IMR-90 (cell line): ENCODE results near the gene AKAP7. TPM values are rescaled to one million over a fixed set of nuclear protein-coding genes. Genes with fewer than 3 reads are reported as not detected.

Experiments
- ATAC-seq: fragments of 200-7000 bp; cut with Tn5 transposase; 2 replicates; pipeline ENCODE4 v1.9.1; 2020; ENCODE audit warnings: low read depth, mild to moderate bottlenecking, moderate library complexity
- BruUV-seq: library from RNA; stranded (reverse); fragments of 400-500 nt; replicated peaks from 2 replicates; lab custom pipeline; 2021; lab: Mats Ljungman, UMichigan
- CTCF ChIA-PET: fragments of 300-600 bp; formaldehyde crosslinking; extraction: SDS; loops from one replicate; lab custom pipeline; 2021; ENCODE audit warnings: antibody characterized with exemption; lab: Yijun Ruan, JAX
- POLR2A ChIA-PET: fragments of 300-600 bp; sonication (Branson Sonifier 250); formaldehyde crosslinking; loops from one replicate; lab custom pipeline; 2022; ENCODE audit warnings: antibody characterized with exemption; ENCODE audit not compliant: unreplicated experiment; lab: Charles Lee
- DNase-seq: peaks from one replicate; pipeline ENCODE4 v3.0.0; 2013
- H2AFZ ChIP-seq: replicated peaks from 2 replicates; pipeline ENCODE3; 2013; ENCODE audit warnings: low read length, mild to moderate bottlenecking; ENCODE audit not compliant: poor library complexity
- H2AK5ac ChIP-seq: 2 replicates; pipeline ENCODE4 v1.6.1; 2013; ENCODE audit warnings: low read depth, low read length, inconsistent platforms
- H2AK9ac ChIP-seq: replicated peaks from 2 replicates; pipeline ENCODE3; 2013; ENCODE audit warnings: mild to moderate bottlenecking, low read depth, low read length, moderate library complexity; ENCODE audit not compliant: poor library complexity
- H2BK120ac ChIP-seq: 2 replicates; pipeline ENCODE4 v1.6.1; 2013; ENCODE audit warnings: low read depth, low read length, inconsistent platforms
- H2BK15ac ChIP-seq: 3 replicates; pipeline ENCODE4 v1.6.1; 2013; ENCODE audit warnings: low read depth, low read length, inconsistent platforms
- H2BK20ac ChIP-seq: 2 replicates; pipeline ENCODE4 v1.6.1; 2013; ENCODE audit warnings: low read depth, mild to moderate bottlenecking, inconsistent platforms, low read length, moderate library complexity
- H2BK5ac ChIP-seq: 2 replicates; pipeline ENCODE4 v1.6.1; 2013; ENCODE audit warnings: mild to moderate bottlenecking, low read depth, low read length, inconsistent platforms; ENCODE audit not compliant: poor library complexity, severe bottlenecking
- H3K14ac ChIP-seq: replicated peaks from 2 replicates; pipeline ENCODE4 v1.6.1; 2013; ENCODE audit warnings: low read depth, low read length, inconsistent platforms
- H3K18ac ChIP-seq: 2 replicates; pipeline ENCODE4 v1.6.1; 2013; ENCODE audit warnings: low read depth, low read length, control low read depth
- H3K23ac ChIP-seq: 2 replicates; pipeline ENCODE4 v1.6.1; 2013; ENCODE audit warnings: low read depth, low read length, inconsistent platforms
- H3K27ac ChIP-seq: 2 replicates; pipeline ENCODE4 v1.5.1; 2013; ENCODE audit warnings: mild to moderate bottlenecking, control low read depth, low read length; ENCODE audit not compliant: insufficient read depth
- H3K27me3 ChIP-seq: 2 replicates; pipeline ENCODE4 v1.6.1; 2013; ENCODE audit warnings: low read length; ENCODE audit not compliant: control insufficient read depth, insufficient read depth
- H3K36me3 ChIP-seq: 2 replicates; pipeline ENCODE4 v1.6.1; 2013; ENCODE audit warnings: low read length, mixed read lengths; ENCODE audit not compliant: control insufficient read depth, insufficient read depth
- H3K4ac ChIP-seq: 2 replicates; pipeline ENCODE4 v1.6.1; 2013; ENCODE audit warnings: low read depth, low read length, inconsistent platforms
- H3K4me1 ChIP-seq: 2 replicates; pipeline ENCODE4 v1.6.1; 2013; ENCODE audit warnings: low read length, mixed read lengths; ENCODE audit not compliant: control insufficient read depth, insufficient read depth
- H3K4me2 ChIP-seq: 2 replicates; pipeline ENCODE4 v1.6.1; 2013; ENCODE audit warnings: low read depth, mild to moderate bottlenecking, control low read depth, low read length, moderate library complexity
- H3K4me3 ChIP-seq: 2 replicates; pipeline ENCODE4 v1.5.1; 2013; ENCODE audit warnings: low read depth, mild to moderate bottlenecking, control low read depth, low read length, moderate library complexity; ENCODE audit not compliant: insufficient read depth
- H3K56ac ChIP-seq: 2 replicates; pipeline ENCODE4 v1.6.1; 2013; ENCODE audit warnings: low read length, inconsistent platforms; ENCODE audit not compliant: insufficient read depth; ENCODE audit errors: extremely low read depth
- H3K79me1 ChIP-seq, 2 experiments: 2 replicates each; pipeline ENCODE4 v1.6.1; 2013; ENCODE audit warnings: low read length in 2 of 2, inconsistent platforms in 1 of 2, low read depth in 1 of 2
- H3K9ac ChIP-seq: 2 replicates; pipeline ENCODE4 v1.6.1; 2013; ENCODE audit warnings: low read depth, low read length, control low read depth
- H3K9me1 ChIP-seq: 2 replicates; pipeline ENCODE4 v1.6.1; 2013; ENCODE audit warnings: low read length, inconsistent platforms; ENCODE audit not compliant: insufficient read depth
- H3K9me3 ChIP-seq: 2 replicates; pipeline ENCODE4 v1.6.1; 2013; ENCODE audit warnings: low read length; ENCODE audit not compliant: control insufficient read depth, insufficient read depth
- H4K20me1 ChIP-seq: 2 replicates; pipeline ENCODE4 v1.6.1; 2013; ENCODE audit warnings: low read length, inconsistent platforms; ENCODE audit not compliant: insufficient read depth
- H4K5ac ChIP-seq: 2 replicates; pipeline ENCODE4 v1.6.1; 2013; ENCODE audit warnings: mild to moderate bottlenecking, low read depth, low read length, control low read depth
- H4K8ac ChIP-seq, 2 experiments: 2 replicates each; pipeline ENCODE4 v1.6.1; 2013; ENCODE audit warnings: low read depth in 2 of 2, low read length in 2 of 2, control low read depth in 1 of 2, inconsistent platforms in 1 of 2
- H4K91ac ChIP-seq: 2 replicates; pipeline ENCODE4 v1.6.1; 2013; ENCODE audit warnings: low read depth, low read length, inconsistent platforms; ENCODE audit not compliant: insufficient read depth
- CEBPB ChIP-seq: IDR thresholded peaks from 2 replicates; pipeline ENCODE4 v1.6.1; 2012; ENCODE audit warnings: low read depth, low read length, improper control_type of control experiment
- CHD1 ChIP-seq: IDR thresholded peaks from 2 replicates; pipeline ENCODE4 v1.6.1; 2012; ENCODE audit warnings: low read depth, low read length, improper control_type of control experiment
- SMC3 ChIP-seq: fragments of 150-350 bp; IDR thresholded peaks from 2 replicates; pipeline ENCODE4 v1.6.1; 2016; ENCODE audit warnings: low read depth, mild to moderate bottlenecking, antibody characterized with exemption, low read length, moderate library complexity
- WGBS, 2 experiments: methylation state at CpG; one replicate each; pipeline versions ENCODE4 v1.1.5 to v1.1.7; 2013; ENCODE audit warnings: missing lambda C conversion rate in 2 of 2; ENCODE audit not compliant: insufficient read length in 1 of 2; ENCODE audit errors: extremely low coverage in 2 of 2; 5-methylcytosine and 5-hydroxymethylcytosine counted together
- dilution Hi-C: fragments of 300-500 bp; cut with HindIII; formaldehyde crosslinking; loops from one replicate; pipeline ENCODE4 v1.14.3; 2018; ENCODE audit warnings: low sequenced_read_pairs; ENCODE audit not compliant: unreplicated experiment
- in situ Hi-C: fragments of 300-500 bp; cut with MboI; formaldehyde crosslinking; loops from 3 replicates; pipeline ENCODE4 v1.14.3; 2019; ENCODE audit warnings: low sequenced_read_pairs, inconsistent platforms, mixed read lengths
- intact Hi-C: fragments of 100-400 bp; cut with micrococcal nuclease; formaldehyde crosslinking; loops from 2 replicates; pipeline ENCODE4 v1.10.0; 2022
- polyA plus RNA-seq, 3 experiments: library from polyadenylated mRNA; depleted of rRNA; stranded (reverse); fragments of >200 nt; gene quantifications; 2 replicates each; pipeline ENCODE4 v1.2.3, GENCODE V29; 2012; ENCODE audit warnings: low replicate concordance in 1 of 3
- total RNA-seq: library from RNA; depleted of rRNA; stranded (reverse); fragments of >200 nt; gene quantifications from 2 replicates; pipeline ENCODE4 v1.2.3, GENCODE V29; 2012

The AKAP7 gene
- total and polyA plus RNA-seq, 2 of the 4 experiments (the other 2 are of a cell fraction), result 0.54 to 1.1 TPM

GRCh38 chr6:131122007-131122406, 13.3 kb upstream of the AKAP7 start:
- Histone ChIP-seq H2BK120ac (no peak overlapping the region), H4K91ac (no peak overlapping the region), H2BK20ac (no peak overlapping the region), H3K27me3 (no peaks in the 10 kb centered on the region), H3K9me1 (peaks cover 4% of the 10 kb centered on the region; the same call in 1 of the 2 replicates), H3K14ac (no peak overlapping the region), H2BK15ac (no peak overlapping the region), H4K5ac (no peak overlapping the region), H2AFZ (no peak overlapping the region), H2AK9ac (no peak overlapping the region), H3K36me3 (no peaks in the 10 kb centered on the region), H4K8ac (no peak overlapping the region), H3K23ac (no peak overlapping the region), H4K20me1 (no peaks in the 10 kb centered on the region), H3K4ac (no peak overlapping the region), H3K4me1 (peaks cover 2% of the 10 kb centered on the region; the same call in 1 of the 2 replicates), H3K9ac (no peak overlapping the region), H3K56ac (no peak overlapping the region), H3K79me1 (no peaks in the 10 kb centered on the region), H3K27ac (no peak overlapping the region), H3K4me3 (no peak overlapping the region), H3K4me2 (no peak overlapping the region), H3K9me3 (no peaks in the 10 kb centered on the region), H3K18ac (no peak overlapping the region), H2BK5ac (no peak overlapping the region), H2AK5ac (no peak overlapping the region)
- DNase-seq (peak; percentile 31), ATAC-seq (no peak)
- intact Hi-C loops (no loop called here), in situ Hi-C loops (no loop called here), dilution Hi-C loops (no loop called here)
- no CpG with 5 or more reads among the region's 3 CpGs for WGBS, 2 experiments
- CTCF ChIA-PET, result no interaction called here
- no TSS peak for BruUV-seq
- TF ChIP-seq SMC3, result no peak
- TF ChIP-seq CEBPB, result peak; percentile 72
- TF ChIP-seq CHD1, result no peak
- POLR2A ChIA-PET, result no interaction called here
